Prostate gland (tissue), 2 donors: ENCODE measurements around the gene FRMPD4. TPM values are rescaled to one million over a fixed set of nuclear protein-coding genes. Genes with fewer than 3 reads are reported as not detected.

ENCODE experiments used
- DNase-seq: peaks from one replicate; pipeline ENCODE4 v3.0.0-alpha.2; 2019; ENCODE audit warnings: low spot score
- H3K27ac ChIP-seq, 2 donors: fragments of 200-600 bp; sonication (generic); 2 replicates each; pipeline ENCODE4 v1.5.1; 2017 to 2019
- H3K27me3 ChIP-seq: fragments of 200-600 bp; sonication (generic); replicated peaks from 2 replicates; pipeline ENCODE4 v1.5.1; 2019; ENCODE audit not compliant: insufficient read depth
- H3K36me3 ChIP-seq, 2 donors: fragments of 200-600 bp; sonication (generic); 1 replicate in 1 of 2; 2 replicates in 1 of 2; pipeline versions ENCODE4 v1.5.1 to v1.8.1; 2017 to 2019
- H3K4me1 ChIP-seq: fragments of 200-600 bp; sonication (generic); replicated peaks from 2 replicates; pipeline ENCODE4 v1.5.1; 2019
- H3K4me3 ChIP-seq, 2 donors: fragments of 200-600 bp; sonication (generic); 2 replicates each; pipeline ENCODE4 v1.5.1; 2017 to 2019
- H3K9me3 ChIP-seq: fragments of 200-600 bp; sonication (generic); 2 replicates; pipeline ENCODE4 v1.5.1; 2017
- POLR2A ChIP-seq: fragments of 450-650 bp; IDR thresholded peaks from one replicate; pipeline ENCODE4 v1.6.1; 2016; ENCODE audit warnings: antibody characterized with exemption, mild to moderate bottlenecking
- POLR2AphosphoS5 ChIP-seq: sonication (generic); formaldehyde crosslinking; IDR thresholded peaks from one replicate; pipeline ENCODE4 v1.6.1; 2017; ENCODE audit warnings: antibody characterized with exemption
- WGBS: methylation state at CpG from one replicate; pipeline ENCODE4 v1.1.5; 2018; 5-methylcytosine and 5-hydroxymethylcytosine counted together
- intact Hi-C: fragments of 100-400 bp; cut with DNase I; formaldehyde crosslinking; loops from one replicate; pipeline ENCODE4 v1.14.2; 2022
- total RNA-seq, 2 donors: library from RNA; depleted of rRNA; stranded (reverse); fragments of >200 nt; gene quantifications; one replicate each; pipeline ENCODE4 v1.1.0, GENCODE V29; 2016
- TF ChIP-seq, protein P1 (sequence below), 4 experiments: fragments of 200-600 bp in 2 of 4; fragments of 450-650 bp in 2 of 4; sonication (generic) in 2 of 4; IDR thresholded peaks; 1 replicate in 3 of 4; 2 replicates in 1 of 4; pipeline ENCODE4 v1.5.1; 2016 to 2019; ENCODE audit warnings: antibody characterized with exemption in 4 of 4, mild to moderate bottlenecking in 2 of 4, moderate library complexity in 2 of 4

Gene FRMPD4
- total RNA-seq, 2 donors from 2014 or later: 0.09 to 1.2 TPM

GRCh38 chrX:12360986-12361598 is 222.8 kb downstream of the FRMPD4 start:
- intact Hi-C loops: no loop called here
- Histone ChIP-seq H3K4me3 (no peak overlapping the region), H3K9me3 (no peaks in the 10 kb centered on the region), H3K27ac (no peak overlapping the region), H3K36me3 (no peaks in the 10 kb centered on the region), H3K27me3 (no peaks in the 10 kb centered on the region), H3K4me1 (no peaks in the 10 kb centered on the region)
- TF ChIP-seq, protein P1, sequence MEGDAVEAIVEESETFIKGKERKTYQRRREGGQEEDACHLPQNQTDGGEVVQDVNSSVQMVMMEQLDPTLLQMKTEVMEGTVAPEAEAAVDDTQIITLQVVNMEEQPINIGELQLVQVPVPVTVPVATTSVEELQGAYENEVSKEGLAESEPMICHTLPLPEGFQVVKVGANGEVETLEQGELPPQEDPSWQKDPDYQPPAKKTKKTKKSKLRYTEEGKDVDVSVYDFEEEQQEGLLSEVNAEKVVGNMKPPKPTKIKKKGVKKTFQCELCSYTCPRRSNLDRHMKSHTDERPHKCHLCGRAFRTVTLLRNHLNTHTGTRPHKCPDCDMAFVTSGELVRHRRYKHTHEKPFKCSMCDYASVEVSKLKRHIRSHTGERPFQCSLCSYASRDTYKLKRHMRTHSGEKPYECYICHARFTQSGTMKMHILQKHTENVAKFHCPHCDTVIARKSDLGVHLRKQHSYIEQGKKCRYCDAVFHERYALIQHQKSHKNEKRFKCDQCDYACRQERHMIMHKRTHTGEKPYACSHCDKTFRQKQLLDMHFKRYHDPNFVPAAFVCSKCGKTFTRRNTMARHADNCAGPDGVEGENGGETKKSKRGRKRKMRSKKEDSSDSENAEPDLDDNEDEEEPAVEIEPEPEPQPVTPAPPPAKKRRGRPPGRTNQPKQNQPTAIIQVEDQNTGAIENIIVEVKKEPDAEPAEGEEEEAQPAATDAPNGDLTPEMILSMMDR (IDR thresholded peaks at IDR 0.05): no peak
- no peak for TF ChIP-seq POLR2A
- no peak for TF ChIP-seq POLR2AphosphoS5
- DNase-seq: no peak

DNA sequence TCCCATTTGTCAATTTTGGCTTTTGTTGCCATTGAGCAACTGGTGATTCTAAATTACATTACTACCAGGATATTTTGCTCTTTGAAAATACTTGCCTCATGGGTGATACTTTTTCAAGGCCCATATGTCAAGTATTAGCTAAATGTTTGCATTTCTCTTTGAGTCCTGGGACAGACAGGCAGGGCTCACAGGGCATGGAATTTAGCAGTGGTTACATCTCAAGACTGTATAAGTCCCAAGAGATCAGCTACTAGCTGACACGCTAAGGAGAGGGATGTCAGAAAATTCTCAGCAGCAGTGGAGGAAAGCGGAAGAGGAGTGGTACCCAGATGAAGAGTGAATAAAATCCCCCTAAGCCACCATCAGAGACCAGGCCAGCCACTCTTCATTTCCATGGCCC is 224.9 kb downstream of the FRMPD4 start:
- H3K4me1 ChIP-seq: no peaks in the 10 kb centered on the region
- DNase-seq: no peak
- WGBS: 100% methylated on average over 2 of the region's 2 CpGs
- H3K36me3 ChIP-seq: no peaks in the 10 kb centered on the region
- H3K9me3 ChIP-seq: no peaks in the 10 kb centered on the region
- no peaks in the 10 kb centered on the region for H3K27me3 ChIP-seq
- no peak overlapping the region for H3K27ac ChIP-seq
- intact Hi-C loops: no loop called here
- H3K4me3 ChIP-seq: no peak overlapping the region
- TF ChIP-seq POLR2AphosphoS5 (no peak), POLR2A (no peak)
- TF ChIP-seq, protein P1 (IDR thresholded peaks at IDR 0.05): no peak

DNA sequence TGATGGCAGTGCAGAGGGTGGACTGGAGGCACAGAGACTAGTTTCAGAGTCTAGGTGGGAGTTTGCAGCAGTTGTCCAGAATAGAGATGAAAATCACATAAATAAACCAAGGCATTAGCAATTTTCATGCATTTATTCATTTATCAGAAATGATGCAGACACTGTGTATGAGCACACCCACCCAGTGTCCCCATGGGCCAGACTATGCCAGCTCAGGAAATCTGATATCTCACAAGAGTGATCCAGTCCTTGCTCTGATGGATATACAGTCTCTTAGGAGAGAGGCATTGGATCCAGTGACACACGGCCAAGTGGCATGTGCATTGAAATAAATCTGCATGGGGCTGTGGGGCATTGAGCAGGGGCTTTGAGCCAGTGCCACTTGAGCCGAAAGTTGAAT is 228.2 kb downstream of the FRMPD4 start:
- 86% methylated on average over 1 of the region's 2 CpGs for WGBS
- intact Hi-C loops: no loop called here
- DNase-seq: no peak

DNA sequence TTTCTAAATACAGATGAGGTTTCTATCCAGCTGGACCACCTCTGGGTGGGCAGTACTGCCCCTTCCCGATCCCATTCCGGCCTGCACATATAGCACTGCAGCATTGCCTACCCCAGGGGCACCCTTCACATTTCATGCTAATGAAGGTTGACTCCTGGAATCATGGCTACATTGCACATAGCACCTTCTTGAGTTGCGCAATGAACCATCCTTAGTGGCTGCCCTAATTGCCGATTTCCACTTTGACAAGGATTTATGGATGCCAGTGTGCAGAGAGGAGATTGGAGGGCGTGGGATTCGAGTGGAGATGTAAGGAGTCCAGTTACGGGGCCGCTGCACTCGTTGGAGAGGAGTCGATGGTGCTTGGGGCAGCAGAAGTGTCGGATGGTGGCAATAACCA is 229.0 kb downstream of the FRMPD4 start:
- DNase-seq: no peak
- H3K4me1 ChIP-seq: no peaks in the 10 kb centered on the region
- no peaks in the 10 kb centered on the region for H3K36me3 ChIP-seq
- WGBS: 94% methylated on average over 9 of the region's 11 CpGs
- TF ChIP-seq, protein P1 (IDR thresholded peaks at IDR 0.05): no peak
- TF ChIP-seq POLR2A: no peak
- TF ChIP-seq POLR2AphosphoS5: no peak
- no peak overlapping the region for H3K27ac ChIP-seq
- no peak overlapping the region for H3K4me3 ChIP-seq
- intact Hi-C loops: no loop called here
- no peaks in the 10 kb centered on the region for H3K9me3 ChIP-seq
- no peaks in the 10 kb centered on the region for H3K27me3 ChIP-seq

More for the DNA sequence above, 228.2 kb downstream of the FRMPD4 start:
- H3K9me3 ChIP-seq: no peaks in the 10 kb centered on the region
- H3K4me3 ChIP-seq: no peak overlapping the region
- no peak overlapping the region for H3K27ac ChIP-seq
- no peaks in the 10 kb centered on the region for H3K4me1 ChIP-seq
- no peaks in the 10 kb centered on the region for H3K27me3 ChIP-seq
- H3K36me3 ChIP-seq: no peaks in the 10 kb centered on the region
- TF ChIP-seq POLR2A (no peak), POLR2AphosphoS5 (no peak)
- TF ChIP-seq, protein P1 (IDR thresholded peaks at IDR 0.05): no peak

- Histone ChIP-seq H3K4me3 (no peak overlapping the region), H3K27me3 (no peaks in the 10 kb centered on the region), H3K27ac (no peak overlapping the region), H3K36me3 (no peaks in the 10 kb centered on the region), H3K4me1 (no peaks in the 10 kb centered on the region), H3K9me3 (no peaks in the 10 kb centered on the region)
- TF ChIP-seq POLR2AphosphoS5: no peak
- TF ChIP-seq, protein P1 (IDR thresholded peaks at IDR 0.05): no peak
- TF ChIP-seq POLR2A: no peak
- WGBS: 43% methylated on average over 3 of the region's 3 CpGs
- DNase-seq: no peak
- intact Hi-C loops: no loop called here
Measured at GRCh38 chrX:12370497-12370986, 232.3 kb downstream of the FRMPD4 start.
